Muscle of arm (tissue), 12 donors: ENCODE data around the gene HSPA12B. TPM values are rescaled to one million over a fixed set of nuclear protein-coding genes. Genes with fewer than 3 reads are reported as not detected.

Source experiments
- DNase-seq: peaks from one replicate; pipeline ENCODE4 v3.0.0-alpha.2; 2013
- polyA plus RNA-seq, 12 donors: library from polyadenylated mRNA; unstranded; fragments of 120-200 nt; gene quantifications; one replicate each; pipeline ENCODE4 v1.2.1, GENCODE V29; 2013; ENCODE audit not compliant: insufficient read length in 12 of 12

Gene HSPA12B
- polyA plus RNA-seq, 12 donors: 16.1 to 32.6 (median 21.5) TPM; not detected in 1

DNA sequence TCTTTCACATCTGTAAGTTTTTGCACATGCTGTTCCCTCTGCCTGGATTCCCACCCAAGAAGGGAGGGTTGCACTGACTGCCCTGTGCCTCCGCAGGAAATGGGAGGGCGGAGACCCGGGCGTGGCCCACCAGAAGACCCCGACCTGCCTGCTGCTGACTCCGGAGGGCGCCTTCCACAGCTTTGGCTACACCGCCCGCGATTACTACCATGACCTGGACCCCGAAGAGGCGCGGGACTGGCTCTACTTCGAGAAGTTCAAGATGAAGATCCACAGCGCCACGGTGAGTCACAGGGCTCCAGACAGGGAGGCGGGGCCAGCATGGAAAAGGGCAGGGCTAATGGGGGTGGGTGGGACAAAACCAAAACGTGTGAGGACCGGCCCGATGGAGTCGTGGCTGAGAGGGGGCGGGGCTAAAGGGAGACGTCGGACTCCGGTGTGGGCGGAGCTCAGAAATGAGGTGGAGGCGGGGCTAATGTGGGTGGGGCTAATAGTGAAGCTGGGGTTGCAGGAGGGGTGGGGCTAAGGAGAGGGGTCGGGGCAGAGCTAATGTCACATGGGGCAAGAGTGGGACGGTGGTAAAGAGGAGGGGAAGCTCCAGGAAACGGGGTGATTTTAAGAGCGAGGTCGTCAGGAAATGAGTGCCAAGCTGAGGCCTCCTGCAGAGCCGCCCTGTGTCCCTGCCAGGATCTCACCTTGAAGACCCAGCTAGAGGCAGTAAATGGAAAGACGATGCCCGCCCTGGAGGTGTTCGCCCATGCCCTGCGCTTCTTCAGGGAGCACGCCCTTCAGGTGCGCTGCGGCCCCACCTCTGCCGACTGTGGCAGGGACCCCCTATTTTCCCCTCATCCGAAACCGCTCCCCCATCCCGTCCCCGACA lies 12.6 kb downstream of the HSPA12B start:
- DNase-seq: no peak

DNA sequence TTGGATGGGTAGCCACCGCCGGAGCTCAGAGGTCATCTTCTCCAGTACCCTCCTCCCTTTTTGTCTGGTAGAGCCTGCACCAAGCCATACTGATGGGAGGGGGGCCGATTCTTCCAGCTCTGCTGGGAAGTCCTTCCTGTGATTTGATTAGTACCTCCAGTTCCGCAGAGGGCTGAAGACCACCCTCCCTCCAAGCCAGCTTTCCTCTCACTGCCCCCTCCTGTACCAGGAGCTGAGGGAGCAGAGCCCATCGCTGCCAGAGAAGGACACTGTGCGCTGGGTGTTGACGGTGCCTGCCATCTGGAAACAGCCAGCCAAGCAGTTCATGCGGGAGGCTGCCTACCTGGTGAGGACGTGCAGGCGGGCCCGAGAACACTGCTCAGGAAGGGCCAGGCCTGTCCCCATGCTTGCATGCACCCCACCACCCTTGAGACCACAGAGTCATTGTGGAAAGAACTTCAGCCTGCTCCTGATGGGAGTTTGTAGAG lies 13.2 kb downstream of the HSPA12B start:
- no peak for DNase-seq

DNA sequence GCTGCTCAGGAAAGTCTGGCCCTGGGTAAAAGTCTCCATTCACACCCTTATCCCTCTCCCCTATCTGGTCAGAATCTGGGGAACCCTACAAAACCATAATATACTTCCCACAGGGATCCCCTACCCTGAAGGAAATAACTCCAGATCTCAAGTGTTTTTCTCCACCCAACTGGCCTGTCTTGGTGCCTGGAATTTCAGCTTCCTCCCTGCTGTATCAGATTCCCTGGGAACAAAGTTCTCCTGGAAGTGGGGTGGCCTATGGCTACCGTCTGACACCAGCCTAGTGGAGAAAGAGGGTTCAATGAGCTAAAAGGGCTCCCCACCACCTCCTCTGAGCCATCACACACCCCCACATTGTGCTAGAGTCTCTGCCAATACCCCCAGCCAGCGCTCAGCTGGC lies 15.0 kb downstream of the HSPA12B start:
- no peak for DNase-seq

DNA sequence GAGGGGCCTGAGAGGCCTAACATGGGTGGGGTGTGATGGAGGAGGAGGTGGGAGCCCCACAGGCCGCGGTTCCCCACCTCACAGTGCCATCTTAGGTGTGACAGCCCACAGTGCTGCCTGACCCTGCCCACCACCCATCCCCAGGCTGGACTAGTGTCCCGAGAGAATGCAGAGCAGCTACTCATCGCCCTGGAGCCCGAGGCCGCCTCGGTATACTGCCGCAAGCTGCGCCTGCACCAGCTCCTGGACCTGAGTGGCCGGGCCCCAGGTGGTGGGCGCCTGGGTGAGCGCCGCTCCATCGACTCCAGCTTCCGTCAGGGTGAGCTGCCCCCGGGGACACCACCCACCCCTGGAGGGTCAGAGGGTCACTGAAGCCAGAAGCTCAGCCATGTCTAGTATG lies 15.6 kb downstream of the HSPA12B start:
- DNase-seq: no peak

DNA sequence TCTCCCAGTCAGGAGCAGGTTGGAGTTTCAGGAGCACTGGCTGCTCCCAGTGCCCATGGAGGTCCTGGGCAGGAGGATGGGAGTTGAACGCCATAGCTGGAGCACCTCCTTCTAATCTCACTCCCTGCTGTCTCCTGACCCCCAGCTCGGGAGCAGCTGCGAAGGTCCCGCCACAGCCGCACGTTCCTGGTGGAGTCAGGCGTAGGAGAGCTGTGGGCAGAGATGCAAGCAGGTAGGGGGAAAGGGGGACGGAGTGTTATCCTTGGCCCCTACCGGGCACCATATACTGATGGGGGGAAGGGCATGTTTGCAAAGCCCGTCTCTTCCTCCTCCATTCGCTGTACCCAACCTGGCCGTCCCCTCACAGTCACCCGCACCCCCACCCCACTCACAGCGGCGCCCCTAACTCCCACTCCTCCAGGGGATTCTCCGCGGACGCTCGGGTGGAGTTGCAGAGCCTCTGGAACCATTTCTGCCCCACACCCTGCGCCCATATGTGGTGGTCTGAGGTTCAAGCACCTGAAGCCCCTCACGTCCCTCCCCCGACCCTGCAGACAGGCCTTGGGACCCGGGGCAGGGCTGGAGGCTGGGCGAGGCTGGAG lies 16.7 kb downstream of the HSPA12B start:
- DNase-seq: no peak

DNA sequence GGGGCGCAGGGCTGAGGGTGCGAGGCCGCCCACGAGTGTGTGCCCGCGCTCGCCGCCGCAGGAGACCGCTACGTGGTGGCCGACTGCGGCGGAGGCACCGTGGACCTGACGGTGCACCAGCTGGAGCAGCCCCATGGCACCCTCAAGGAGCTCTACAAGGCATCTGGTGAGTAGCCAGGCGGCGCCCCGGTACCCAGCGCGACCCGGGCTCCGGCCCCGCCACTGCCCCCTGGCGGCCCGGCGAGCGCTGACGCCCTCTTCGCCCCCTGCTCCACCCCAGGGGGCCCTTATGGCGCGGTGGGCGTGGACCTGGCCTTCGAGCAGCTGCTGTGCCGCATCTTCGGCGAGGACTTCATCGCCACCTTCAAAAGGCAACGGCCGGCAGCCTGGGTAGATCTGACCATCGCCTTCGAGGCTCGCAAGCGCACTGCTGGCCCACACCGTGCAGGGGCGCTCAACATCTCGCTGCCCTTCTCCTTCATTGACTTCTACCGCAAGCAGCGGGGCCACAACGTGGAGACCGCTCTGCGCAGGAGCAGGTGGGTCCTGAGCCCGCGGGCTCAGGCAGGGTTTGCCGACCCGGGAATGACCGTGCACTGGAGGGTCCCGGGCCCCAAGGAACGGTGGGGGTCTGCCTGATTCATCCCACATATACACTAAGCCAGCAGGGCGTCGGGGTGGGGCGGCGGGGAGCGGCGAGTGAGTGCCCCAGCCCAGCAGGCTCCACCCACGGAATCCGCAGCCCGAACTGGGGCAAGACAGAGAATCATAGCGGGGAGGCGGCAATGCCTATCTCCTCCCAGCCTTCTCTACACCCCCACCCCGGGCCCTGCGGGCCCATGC lies 17.4 kb downstream of the HSPA12B start:
- DNase-seq: no peak

DNA sequence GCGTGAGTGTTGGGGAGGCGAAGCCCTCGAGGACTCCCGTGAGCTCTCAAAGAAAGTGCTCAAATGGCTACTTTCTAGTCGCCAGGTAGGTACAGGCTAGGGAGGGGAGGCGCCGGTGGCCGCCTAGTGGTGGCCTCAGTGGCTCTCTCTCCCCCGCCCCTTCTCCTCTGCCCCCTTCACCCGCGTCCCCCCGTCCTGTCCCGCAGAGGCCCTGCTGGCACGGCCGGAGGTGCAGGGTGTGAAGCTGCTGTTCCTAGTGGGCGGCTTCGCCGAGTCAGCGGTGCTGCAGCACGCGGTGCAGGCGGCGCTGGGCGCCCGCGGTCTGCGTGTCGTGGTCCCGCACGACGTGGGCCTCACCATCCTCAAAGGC lies 18.8 kb downstream of the HSPA12B start:
- no peak for DNase-seq

DNA sequence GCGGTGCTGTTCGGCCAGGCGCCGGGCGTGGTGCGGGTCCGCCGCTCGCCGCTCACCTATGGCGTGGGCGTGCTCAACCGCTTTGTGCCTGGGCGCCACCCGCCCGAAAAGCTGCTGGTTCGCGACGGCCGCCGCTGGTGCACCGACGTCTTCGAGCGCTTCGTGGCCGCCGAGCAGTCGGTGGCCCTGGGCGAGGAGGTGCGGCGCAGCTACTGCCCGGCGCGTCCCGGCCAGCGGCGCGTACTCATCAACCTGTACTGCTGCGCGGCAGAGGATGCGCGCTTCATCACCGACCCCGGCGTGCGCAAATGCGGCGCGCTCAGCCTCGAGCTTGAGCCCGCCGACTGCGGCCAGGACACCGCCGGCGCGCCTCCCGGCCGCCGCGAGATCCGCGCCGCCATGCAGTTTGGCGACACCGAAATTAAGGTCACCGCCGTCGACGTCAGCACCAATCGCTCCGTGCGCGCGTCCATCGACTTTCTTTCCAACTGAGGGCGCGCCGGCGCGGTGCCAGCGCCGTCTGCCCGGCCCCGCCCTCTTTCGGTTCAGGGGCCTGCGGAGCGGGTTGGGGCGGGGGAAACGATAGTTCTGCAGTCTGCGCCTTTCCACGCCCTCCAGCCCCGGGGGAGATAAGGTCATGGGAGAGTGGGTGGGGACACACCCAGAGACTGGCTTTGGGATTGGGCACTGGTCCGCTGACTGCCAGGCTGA lies 19.3 kb downstream of the HSPA12B start:
- no peak for DNase-seq

DNA sequence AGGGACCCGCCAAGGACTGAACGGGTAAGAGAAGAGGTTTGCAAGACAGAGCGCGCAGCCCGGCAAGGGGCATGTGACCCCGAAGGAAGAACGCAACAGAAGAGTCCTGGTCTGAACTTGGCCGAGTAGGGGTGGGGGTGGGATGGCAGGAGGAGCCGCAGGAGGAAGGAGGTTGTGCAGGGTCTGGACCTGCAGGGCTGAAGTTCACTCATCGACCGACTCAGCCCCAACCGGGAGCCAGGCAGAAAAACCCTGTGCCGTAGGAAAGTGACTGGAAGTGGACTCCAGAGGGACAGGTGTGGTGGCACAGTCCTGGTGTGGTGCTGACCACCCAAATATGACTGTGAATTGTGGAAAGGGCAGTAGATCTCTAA lies 19.9 kb downstream of the HSPA12B start:
- DNase-seq: no peak

DNA sequence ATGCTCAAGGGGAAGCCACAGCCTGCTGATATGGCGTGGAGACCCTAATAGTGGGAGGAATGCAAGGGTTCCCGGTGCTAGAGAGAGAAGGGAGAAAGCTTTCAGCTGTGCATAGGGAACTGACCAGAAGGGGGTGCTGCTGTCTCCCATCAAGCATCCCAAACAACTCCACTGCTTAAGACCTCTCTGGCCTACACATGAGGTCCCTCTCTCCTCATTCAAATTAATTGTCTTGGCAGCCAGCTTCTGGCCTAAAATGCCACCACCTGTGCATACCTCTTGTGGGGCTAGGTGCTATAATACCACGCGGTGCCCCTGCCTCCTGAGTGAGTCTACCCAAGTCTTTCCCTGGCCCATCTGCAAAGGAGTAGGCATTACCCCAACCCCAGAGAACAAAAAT lies 20.6 kb downstream of the HSPA12B start:
- DNase-seq: peak; percentile 78

DNA sequence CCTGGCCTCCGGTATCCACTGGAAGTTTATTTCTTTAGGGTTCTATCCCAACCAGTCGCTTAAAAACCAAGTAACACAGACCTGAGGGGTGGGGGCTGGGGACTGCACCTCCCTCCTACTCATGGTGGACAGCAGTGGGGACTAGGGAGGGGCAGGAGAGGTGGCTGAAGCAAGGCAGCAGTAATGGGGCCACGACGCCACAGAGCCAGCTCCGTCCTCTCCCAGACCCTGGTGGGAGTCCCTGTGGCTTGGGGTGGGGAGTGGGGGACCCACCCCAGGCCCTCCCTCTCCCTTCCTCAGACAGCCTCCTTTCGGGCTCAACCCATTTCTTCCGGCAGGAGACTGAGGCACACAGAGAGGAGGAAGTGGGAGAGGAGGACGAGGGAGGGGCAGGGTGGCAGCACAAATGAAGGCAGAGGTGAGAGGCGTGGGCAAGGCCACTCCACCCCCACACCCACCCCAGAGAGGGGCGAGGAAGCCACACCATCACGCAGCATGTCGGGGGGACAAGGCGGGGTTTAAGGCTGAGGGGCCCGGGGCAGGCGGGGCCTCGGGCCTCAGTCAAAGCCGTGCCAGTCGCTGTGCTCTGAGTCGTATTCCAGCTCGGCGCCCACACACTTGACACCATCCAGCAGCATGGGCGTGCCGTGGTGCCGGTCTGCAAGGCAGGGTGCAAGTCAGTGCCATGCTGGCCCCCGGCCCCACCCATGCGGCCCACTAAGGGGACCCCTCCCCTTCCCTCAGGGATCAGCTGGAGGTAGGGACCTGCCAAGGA lies 21.2 kb downstream of the HSPA12B start:
- no peak for DNase-seq

DNA sequence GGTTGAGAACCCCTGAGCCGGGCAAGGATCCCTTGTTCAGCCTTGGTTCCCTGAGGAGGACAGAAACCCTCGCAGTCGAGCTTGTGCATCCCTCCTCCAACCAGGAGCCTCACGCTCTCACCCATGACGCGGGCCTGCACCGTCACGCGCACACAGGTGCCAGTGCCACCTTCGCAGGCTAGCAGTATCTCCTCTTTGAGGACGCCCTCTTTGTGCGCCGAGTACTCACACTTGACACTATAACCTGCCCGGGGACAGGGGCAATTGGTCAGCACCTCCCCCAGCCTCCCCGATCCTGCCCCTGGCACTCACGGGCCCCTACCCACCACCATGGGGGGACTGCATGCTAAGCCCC lies 21.8 kb downstream of the HSPA12B start:
- DNase-seq: no peak

DNA sequence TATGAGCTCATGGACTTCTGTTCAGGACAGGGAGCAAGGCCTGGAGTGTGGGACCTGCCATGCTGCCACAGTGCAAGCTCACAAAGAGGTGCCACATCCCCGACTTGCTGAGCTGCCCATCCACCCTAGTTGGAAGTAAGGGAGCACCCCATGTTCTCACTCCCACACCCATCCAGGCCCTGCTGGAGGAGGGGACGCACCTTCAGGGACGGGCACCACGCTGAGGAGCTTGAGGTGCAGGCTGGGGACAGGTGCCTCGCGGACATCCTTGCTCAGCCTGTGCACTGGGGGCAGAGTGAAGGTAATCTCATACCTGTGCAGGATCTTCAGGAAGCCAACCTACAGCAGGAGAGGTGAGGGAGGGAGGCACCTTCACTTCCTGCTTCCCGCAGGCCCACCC lies 22.8 kb downstream of the HSPA12B start:
- DNase-seq: no peak

DNA sequence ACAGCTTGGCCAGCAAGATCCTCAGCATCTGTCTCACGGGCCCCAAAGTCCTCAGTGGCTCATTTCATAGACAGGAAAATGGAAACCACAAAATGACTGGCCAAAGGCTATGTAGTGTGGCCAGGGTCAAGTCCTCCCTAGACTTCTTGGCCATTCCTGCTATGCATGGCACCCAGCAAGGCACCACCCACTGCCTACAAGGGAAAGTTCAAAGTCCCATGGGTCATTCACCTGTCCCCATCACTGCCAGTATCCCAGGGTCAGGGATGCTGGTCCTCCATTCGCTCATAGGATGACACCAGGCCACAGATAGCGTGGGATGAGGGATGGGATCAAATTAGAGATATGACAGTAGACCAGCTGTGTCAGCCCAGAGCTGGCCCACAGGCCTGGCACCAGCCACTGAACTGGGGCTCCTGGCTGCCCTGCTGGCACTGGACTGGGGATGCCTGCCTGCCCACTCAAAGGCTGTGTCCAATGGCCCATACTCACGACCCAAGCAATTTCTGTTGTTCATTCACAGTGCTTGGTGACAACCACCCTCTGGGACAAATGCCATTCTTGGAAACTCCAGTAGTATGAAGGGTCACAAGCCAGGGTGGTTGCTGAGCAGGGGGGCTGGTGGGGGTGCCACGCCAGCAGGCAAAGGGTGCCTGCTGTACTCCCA lies 23.5 kb downstream of the HSPA12B start:
- DNase-seq: no peak

DNA sequence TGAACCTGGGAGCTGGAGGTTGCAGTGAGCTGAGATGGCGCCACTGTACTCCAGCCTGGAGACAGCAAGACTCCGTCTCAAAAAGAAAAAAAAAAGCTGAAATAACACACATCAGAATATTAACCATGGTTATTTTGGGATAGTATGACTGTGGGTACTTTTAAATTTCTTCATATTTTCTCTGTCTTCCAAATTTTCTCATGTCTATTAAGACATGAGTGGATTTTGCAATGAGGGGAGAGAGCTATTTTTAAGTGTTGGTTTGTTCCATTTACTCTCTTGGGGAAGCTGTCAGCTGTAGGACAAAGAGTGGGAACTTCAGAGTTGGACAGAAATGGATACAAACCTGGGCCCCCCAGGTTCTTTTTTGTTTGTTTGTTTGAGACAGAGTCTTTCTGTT lies 24.8 kb downstream of the HSPA12B start:
- DNase-seq: no peak

DNA sequence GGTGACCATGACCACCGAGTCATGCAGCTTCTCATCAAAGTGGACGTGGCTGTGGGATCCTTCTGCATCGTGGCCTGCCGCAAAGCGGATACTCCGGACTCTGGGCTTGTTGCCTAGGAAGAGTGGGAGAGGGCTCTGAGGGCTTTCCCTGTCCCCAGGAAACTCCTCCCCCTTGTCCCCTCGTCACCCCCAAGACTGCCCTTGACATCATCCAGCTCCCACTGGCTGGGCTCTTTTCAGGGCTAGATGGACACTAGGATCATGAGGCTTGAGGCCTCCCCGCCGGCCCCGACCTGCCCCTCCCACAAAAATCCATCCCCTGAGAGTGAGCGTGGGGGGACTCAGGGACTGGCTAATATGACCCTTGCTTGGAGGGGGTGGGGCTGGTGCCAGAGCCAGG lies 26.1 kb downstream of the HSPA12B start:
- DNase-seq: no peak

DNA sequence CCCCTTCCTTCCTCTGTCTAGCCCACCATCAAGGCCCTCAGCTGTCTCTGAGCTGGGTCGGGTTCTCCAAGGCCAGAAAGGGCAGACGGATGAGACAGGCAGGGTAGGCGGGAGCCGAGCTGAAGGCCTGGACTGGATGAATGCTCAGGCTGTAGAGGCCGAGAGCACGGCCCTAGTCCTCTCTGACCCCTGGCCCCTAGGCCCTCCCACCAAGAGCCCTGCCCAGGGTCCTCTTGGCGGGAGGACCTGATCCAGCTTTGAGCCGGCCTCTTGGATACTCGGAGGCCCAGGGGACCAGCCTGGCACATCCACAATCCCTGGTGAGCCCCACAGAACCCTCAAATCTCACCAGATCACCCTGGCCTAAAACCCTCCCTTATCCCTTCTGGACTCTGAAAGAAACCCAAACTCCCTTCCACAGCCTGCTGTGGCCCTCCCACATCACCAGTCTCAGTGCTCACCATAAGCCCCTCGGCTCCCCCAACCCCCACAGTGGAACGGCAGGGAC lies 26.9 kb downstream of the HSPA12B start:
- no peak for DNase-seq

DNA sequence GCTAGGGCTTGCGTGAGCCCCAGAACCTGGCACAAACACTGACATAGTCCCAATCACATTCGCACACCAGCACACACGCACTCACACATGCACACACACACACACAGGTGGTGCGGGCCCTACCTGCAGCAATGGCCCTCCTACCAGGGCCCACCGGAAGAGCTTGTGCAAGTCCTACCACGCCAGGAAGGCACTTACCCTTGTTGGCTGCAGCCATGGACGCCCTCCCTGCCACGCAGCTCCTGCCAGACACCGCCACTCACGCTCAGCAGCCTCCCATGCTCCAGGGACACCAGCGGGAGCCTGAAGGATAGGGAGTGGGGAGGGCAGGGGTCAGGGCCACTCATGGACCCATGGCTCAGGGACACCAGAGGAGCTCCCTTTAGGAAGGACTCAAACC lies 27.4 kb downstream of the HSPA12B start:
- no peak for DNase-seq

DNA sequence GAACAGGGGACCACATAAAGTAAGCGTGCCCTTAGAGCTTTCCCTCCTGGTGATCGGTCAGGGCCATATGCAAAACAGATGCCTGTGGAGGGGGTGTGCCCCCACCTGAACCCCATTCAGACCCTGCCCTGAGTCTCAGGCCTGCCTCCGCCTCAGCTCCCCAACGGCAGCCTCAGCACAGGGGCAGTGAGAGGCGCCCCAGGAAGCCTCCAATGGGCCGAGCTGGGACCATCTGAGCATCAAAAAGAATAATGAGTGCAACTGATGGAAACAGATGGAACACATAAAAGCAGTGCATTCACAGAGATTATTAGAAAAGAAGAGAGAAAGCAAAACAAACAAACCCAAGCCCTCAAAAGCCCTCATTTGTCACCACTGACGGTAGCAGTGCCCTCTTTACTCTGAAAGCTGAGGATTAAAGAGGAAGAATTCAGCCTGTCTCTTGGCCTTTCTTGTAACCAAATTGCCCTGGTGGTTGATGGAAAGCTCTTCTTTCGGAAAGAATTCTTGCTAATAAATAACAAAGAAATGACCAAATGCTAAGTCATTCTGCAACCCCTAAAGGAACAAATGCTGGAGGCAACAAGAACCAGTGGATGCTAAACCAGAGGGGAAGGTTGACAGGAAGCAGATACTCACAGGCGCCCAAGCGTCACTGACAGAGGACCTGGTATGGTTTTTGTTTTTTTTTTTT lies 28.3 kb downstream of the HSPA12B start:
- no peak for DNase-seq
